Posterior cingulate gyrus (tissue), 11 donors: Measurements from ENCODE around the gene CALCB.
A peak's percentile ranks its signal among the peaks of the same experiment; 100 is the strongest.

Experiments
- DNase-seq, 10 donors: peaks; one replicate each; pipeline versions ENCODE4 v3.0.0 to v3.0.0-alpha.2; 2020 to 2021; ENCODE audit warnings: mixed read lengths in 3 of 10
- intact Hi-C: fragments of 100-400 bp; cut with DNase I; formaldehyde crosslinking; loops from one replicate; pipeline ENCODE4 v1.15.1; 2023

Gene CALCB

GRCh38 chr11:15114501-15115475 is 41.4 kb downstream of the CALCB start, which contains the start of gene INSC:
Gene INSC, plus strand, starts transcription at chr11:15114923. Its CDS starts 34,252 bp downstream, at chr11:15149175.
- intact Hi-C loops: no loop called here
- DNase-seq: no peak

- intact Hi-C loops: no loop called here
- no peak for DNase-seq
These were observed 42.3 kb downstream of the CALCB start for GRCh38 chr11:15115686-15116085.

GRCh38 chr11:15117751-15118150 is 44.4 kb downstream of the CALCB start:
- DNase-seq: peak in 1 of 10 donors; percentile 21
- intact Hi-C loops: no loop called here

GRCh38 chr11:15118431-15118830 is 45.0 kb downstream of the CALCB start:
- no peak for DNase-seq
- intact Hi-C loops: no loop called here

GRCh38 chr11:15119352-15119751 is 46.0 kb downstream of the CALCB start:
- intact Hi-C loops: no loop called here
- no peak for DNase-seq

- intact Hi-C loops: no loop called here
- no peak for DNase-seq
These were observed 46.4 kb downstream of the CALCB start for GRCh38 chr11:15119826-15120225.

GRCh38 chr11:15123849-15124248 is 50.5 kb downstream of the CALCB start:
- intact Hi-C loops: no loop called here
- DNase-seq: peak in 1 of 10 donors; percentile 29

GRCh38 chr11:15124528-15124927 is 51.1 kb downstream of the CALCB start:
- intact Hi-C loops: no loop called here
- DNase-seq: no peak

GRCh38 chr11:15127341-15127740 is 53.9 kb downstream of the CALCB start:
- no peak for DNase-seq
- intact Hi-C loops: loop anchor here (5.0 kb wide), 1 partner anchor 70 kb away; no protein-coding TSS in a partner anchor
